ENCODE measurements around the gene UBASH3A.
"Not testable (repeated sequence)": the region's sequence is repeated elsewhere in the genome, so short reads cannot be mapped to it uniquely, and the experiment has no call there.

UBASH3A gene

GRCh38 chr21:42465008-42465802, 61.5 kb downstream of the UBASH3A start:
- no peak for DNase-seq (ENCODE audit: low read depth in 1 of 2, low spot score in 1 of 2)

- no peak for DNase-seq (ENCODE audit: low read depth in 1 of 2, low spot score in 1 of 2)
Observed at GRCh38 chr21:42465803-42466127, 62.1 kb downstream of the UBASH3A start.

- no peak for DNase-seq (ENCODE audit: low read depth in 1 of 2, low spot score in 1 of 2)
Observed at GRCh38 chr21:42466700-42467099, 63.0 kb downstream of the UBASH3A start.

GRCh38 chr21:42467140-42467983, 63.7 kb downstream of the UBASH3A start:
- no peak for DNase-seq (ENCODE audit: low read depth in 1 of 2, low spot score in 1 of 2)

GRCh38 chr21:42468491-42469131, 64.9 kb downstream of the UBASH3A start:
- no peak for DNase-seq (ENCODE audit: low read depth in 1 of 2, low spot score in 1 of 2)

GRCh38 chr21:42469272-42469671, 65.6 kb downstream of the UBASH3A start:
- DNase-seq (ENCODE audit: low read depth in 1 of 2, low spot score in 1 of 2): no peak

GRCh38 chr21:42469726-42470125, 66.0 kb downstream of the UBASH3A start:
- DNase-seq (ENCODE audit: low read depth in 1 of 2, low spot score in 1 of 2): not testable (repeated sequence)

- DNase-seq (ENCODE audit: low read depth in 1 of 2, low spot score in 1 of 2): no peak
Observed at GRCh38 chr21:42471206-42471605, 67.5 kb downstream of the UBASH3A start.

GRCh38 chr21:42471716-42472330, 68.1 kb downstream of the UBASH3A start:
- no peak for DNase-seq (ENCODE audit: low read depth in 1 of 2, low spot score in 1 of 2)

- no peak for DNase-seq (ENCODE audit: low read depth in 1 of 2, low spot score in 1 of 2)
Observed at GRCh38 chr21:42472521-42472920, 68.8 kb downstream of the UBASH3A start.

GRCh38 chr21:42473498-42474042, 69.9 kb downstream of the UBASH3A start:
- DNase-seq (ENCODE audit: low read depth in 1 of 2, low spot score in 1 of 2): no peak

- DNase-seq (ENCODE audit: low read depth in 1 of 2, low spot score in 1 of 2): no peak
Observed at GRCh38 chr21:42474043-42474831, 70.5 kb downstream of the UBASH3A start.

- no peak for DNase-seq (ENCODE audit: low read depth in 1 of 2, low spot score in 1 of 2)
Observed at GRCh38 chr21:42475036-42475435, 71.3 kb downstream of the UBASH3A start.

- DNase-seq (ENCODE audit: low read depth in 1 of 2, low spot score in 1 of 2): no peak
Observed at GRCh38 chr21:42475526-42476387, 72.1 kb downstream of the UBASH3A start.

- no peak for DNase-seq (ENCODE audit: low read depth in 1 of 2, low spot score in 1 of 2)
Observed at GRCh38 chr21:42476388-42477331, 73.0 kb downstream of the UBASH3A start.

GRCh38 chr21:42478504-42478903, 74.8 kb downstream of the UBASH3A start:
- no peak for DNase-seq (ENCODE audit: low read depth in 1 of 2, low spot score in 1 of 2)

- DNase-seq (ENCODE audit: low read depth in 1 of 2, low spot score in 1 of 2): no peak
Observed at GRCh38 chr21:42479582-42479981, 75.9 kb downstream of the UBASH3A start.

GRCh38 chr21:42480736-42481135, 77.0 kb downstream of the UBASH3A start:
- no peak for DNase-seq (ENCODE audit: low read depth in 1 of 2, low spot score in 1 of 2)
